Keratinocyte (primary cell): ENCODE results near the gene CERT1.

Source experiments
- CTCF ChIP-seq, 3 experiments: IDR thresholded peaks in 1 of 3; conservative IDR thresholded peaks in 1 of 3; optimal IDR thresholded peaks in 1 of 3; 2 replicates in 2 of 3; 3 replicates in 1 of 3; pipeline versions ENCODE3 to v1.5.1; 2011; ENCODE audit warnings: low read length in 3 of 3, mild to moderate bottlenecking in 3 of 3, moderate library complexity in 2 of 3, control low read depth in 1 of 3, inconsistent platforms in 1 of 3; ENCODE audit not compliant: insufficient read depth in 2 of 3; ENCODE audit errors: extremely low read depth in 1 of 3
- EZH2 ChIP-seq: IDR thresholded peaks from one replicate; pipeline ENCODE4 v1.6.1; 2012; ENCODE audit warnings: inconsistent platforms, mild to moderate bottlenecking, low read length, moderate library complexity

- TF ChIP-seq CTCF (optimal IDR thresholded peaks at IDR 0.05 in 1 of 3, IDR thresholded peaks at IDR 0.05 in 1 of 3, conservative IDR thresholded peaks at IDR 0.05 in 1 of 3; ENCODE audit: extremely low read depth in 1 of 3, insufficient read depth in 2 of 3, low read length in 3 of 3) (no peak), EZH2 (no peak)
Measured at GRCh38 chr5:75364571-75365280, 146.7 kb downstream of the CERT1 start.
